RWPE1 (cell line): ENCODE results near the gene ITGB2.

Experiments
- CTCF ChIA-PET: fragments of 350-600 bp; sonication (Branson Sonifier 250); formaldehyde crosslinking; extraction: SDS; loops from one replicate; lab custom pipeline; 2021; lab: Yijun Ruan, JAX
- POLR2A ChIA-PET: fragments of 400-600 bp; formaldehyde crosslinking; extraction: SDS; loops from one replicate; lab custom pipeline; 2020; ENCODE audit warnings: antibody characterized with exemption; ENCODE audit not compliant: low non-redundant PET; lab: Yijun Ruan, JAX
- DNase-seq: peaks from one replicate; pipeline ENCODE4 v3.0.0; 2012; ENCODE audit warnings: low spot score
- H3K27ac ChIP-seq: fragments of 450-650 bp; 2 replicates; pipeline ENCODE4 v1.5.1; 2017
- TF ChIP-seq, protein P1 (sequence below): fragments of 450-650 bp; conservative IDR thresholded peaks from 2 replicates; pipeline ENCODE4 v1.5.1; 2017; ENCODE audit warnings: low read depth, mild to moderate bottlenecking

ITGB2 gene

DNA sequence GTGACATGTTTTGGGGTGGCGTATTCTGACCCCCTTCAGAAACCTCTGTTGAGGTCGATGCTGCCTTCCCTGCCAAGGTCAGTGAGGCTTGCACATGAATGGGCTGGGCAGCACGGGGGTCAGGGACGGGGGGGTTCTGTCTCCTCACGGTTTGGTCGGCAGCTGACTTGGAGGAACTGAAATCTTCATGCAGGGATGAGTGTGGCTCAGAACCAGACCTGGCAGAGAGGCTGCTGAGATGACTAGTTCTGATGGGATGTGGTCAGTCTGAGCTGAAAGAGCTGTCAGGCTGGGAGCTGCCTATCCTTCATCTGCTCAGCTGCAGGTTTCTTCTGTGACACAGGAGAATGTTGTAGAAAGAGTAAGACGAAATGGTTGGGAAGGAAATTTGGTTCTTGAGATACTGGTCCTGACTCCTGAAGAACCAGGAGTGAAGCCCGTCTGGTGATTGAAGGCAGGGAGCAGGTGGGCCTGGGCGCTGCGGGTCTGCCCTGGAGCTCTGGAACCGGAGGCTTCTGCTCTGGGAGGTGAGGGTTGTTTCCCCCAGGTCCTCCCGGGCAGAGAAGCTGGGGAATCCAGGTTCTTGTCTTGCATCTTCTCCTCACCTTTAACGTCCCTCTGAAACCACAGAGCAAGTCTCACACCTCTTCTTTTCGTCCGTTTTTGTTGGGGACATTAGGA is 22.4 kb upstream of the ITGB2 start:
- POLR2A ChIA-PET: interaction anchor here (0.7 kb wide), 1 partner anchor 285 kb away, joined by 3 read pairs; no protein-coding TSS in a partner anchor
- CTCF ChIA-PET: interaction anchor here (0.7 to 1.5 kb wide), 2 partner anchors 61 to 349 kb away, joined by 3 to 4 read pairs; no protein-coding TSS in a partner anchor
- TF ChIP-seq, protein P1, sequence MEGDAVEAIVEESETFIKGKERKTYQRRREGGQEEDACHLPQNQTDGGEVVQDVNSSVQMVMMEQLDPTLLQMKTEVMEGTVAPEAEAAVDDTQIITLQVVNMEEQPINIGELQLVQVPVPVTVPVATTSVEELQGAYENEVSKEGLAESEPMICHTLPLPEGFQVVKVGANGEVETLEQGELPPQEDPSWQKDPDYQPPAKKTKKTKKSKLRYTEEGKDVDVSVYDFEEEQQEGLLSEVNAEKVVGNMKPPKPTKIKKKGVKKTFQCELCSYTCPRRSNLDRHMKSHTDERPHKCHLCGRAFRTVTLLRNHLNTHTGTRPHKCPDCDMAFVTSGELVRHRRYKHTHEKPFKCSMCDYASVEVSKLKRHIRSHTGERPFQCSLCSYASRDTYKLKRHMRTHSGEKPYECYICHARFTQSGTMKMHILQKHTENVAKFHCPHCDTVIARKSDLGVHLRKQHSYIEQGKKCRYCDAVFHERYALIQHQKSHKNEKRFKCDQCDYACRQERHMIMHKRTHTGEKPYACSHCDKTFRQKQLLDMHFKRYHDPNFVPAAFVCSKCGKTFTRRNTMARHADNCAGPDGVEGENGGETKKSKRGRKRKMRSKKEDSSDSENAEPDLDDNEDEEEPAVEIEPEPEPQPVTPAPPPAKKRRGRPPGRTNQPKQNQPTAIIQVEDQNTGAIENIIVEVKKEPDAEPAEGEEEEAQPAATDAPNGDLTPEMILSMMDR: no peak
- no peak for DNase-seq
- peak overlapping the region; percentile 40 for H3K27ac ChIP-seq

DNA sequence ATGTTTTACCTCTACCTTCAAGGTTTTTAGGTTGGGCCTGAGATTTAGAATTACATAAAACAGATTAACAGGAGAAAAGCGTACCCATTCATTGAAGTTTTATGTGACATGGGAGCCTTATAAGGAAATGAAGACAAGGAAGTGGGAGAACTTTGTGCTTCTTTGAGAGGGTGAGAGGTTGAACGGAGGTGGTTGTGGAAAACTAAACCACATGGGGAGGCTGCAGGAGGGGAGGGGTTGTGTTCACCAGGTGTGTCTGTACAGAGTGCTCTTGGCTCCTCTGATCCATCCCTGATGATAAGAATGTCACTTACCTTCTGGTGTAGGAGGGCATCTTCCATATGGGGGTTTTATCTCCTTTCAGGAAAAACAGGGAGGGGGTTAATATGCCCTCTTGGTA is 21.9 kb upstream of the ITGB2 start:
- no peak overlapping the region for H3K27ac ChIP-seq
- POLR2A ChIA-PET: no interaction called here
- no peak for DNase-seq
- CTCF ChIA-PET: no interaction called here
- TF ChIP-seq, protein P1: no peak

DNA sequence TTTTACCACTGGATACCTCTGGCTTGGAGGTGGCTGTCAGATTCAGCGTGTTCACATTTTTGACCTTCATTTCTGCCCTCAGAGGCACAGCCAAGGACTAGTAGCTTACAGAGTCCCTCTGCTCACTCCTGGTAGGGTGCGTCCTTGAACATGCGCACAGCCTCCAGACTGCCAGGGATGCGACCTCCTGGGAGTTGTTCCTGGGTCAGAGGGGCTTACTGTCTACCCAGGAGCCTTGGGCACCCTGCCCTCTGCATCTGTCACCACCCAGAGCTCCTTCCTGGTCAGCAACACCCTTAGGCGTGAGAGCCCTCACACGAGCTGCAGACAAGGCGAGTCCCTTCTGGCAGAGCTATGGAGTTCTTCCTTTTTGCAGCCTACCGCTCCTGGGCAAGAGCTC is 20.9 kb upstream of the ITGB2 start:
- TF ChIP-seq, protein P1: no peak
- no peak overlapping the region for H3K27ac ChIP-seq
- ChIA-PET POLR2A (no interaction called here), CTCF (interaction anchor here (2.3 to 3.3 kb wide), 2 partner anchors 8 to 10 kb away, joined by 7 to 8 read pairs; no protein-coding TSS in a partner anchor)
- no peak for DNase-seq

- H3K27ac ChIP-seq: peak overlapping the region; percentile 78
- ChIA-PET POLR2A (no interaction called here), CTCF (interaction anchor here (0.6 to 3.3 kb wide), 4 partner anchors 9 to 46 kb away, joined by 3 to 8 read pairs (median 6); no protein-coding TSS in a partner anchor)
- DNase-seq: no peak
- TF ChIP-seq, protein P1: no peak
Measured at GRCh38 chr21:44940116-44940631, 19.5 kb upstream of the ITGB2 start.

GRCh38 chr21:44939532-44940115 is 18.9 kb upstream of the ITGB2 start, which contains the start of gene SLX9:
SLX9 (plus strand) TSS chr21:44940029; CDS start chr21:44940058, 29 bp downstream.
- TF ChIP-seq, protein P1: no peak
- ChIA-PET CTCF (interaction anchor here (0.6 to 3.3 kb wide), 4 partner anchors 8 to 199 kb away, joined by 4 to 8 read pairs (median 6); no protein-coding TSS in a partner anchor), POLR2A (interaction anchor here (1.0 kb wide), 1 partner anchor 10 kb away, joined by 4 read pairs; no protein-coding TSS in a partner anchor)
- H3K27ac ChIP-seq: peak within 1 kb of the TSS; percentile 78
- DNase-seq: peak; percentile 85
